ENCODE measurements around the gene CLASP1.

DNA sequence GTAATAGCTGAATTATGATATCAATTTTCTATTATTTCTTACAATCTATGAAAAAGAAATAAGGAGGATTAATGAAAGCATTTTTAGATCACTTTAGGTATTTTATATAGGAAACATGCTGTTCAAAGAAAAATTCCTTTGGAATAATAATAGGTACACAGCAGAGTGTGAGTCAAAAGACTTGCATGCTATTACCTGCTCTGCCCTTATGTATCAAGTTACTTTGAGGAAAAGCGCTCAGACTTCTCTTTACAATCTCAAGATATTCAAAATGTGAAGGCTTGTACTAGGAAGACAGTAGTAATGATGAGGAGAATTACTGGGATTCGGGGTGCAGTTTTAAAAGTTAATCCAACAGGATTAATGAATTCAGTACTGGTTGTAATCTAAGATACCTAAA is 147.7 kb downstream of the CLASP1 start:
- TF ChIP-seq CTCF (IDR thresholded peaks at IDR 0.05; ENCODE audit: poor library complexity) (no peak), EZH2 (IDR thresholded peaks at IDR 0.05; ENCODE audit: borderline replicate concordance) (no peak), EZH2phosphoT487 (IDR thresholded peaks at IDR 0.05; ENCODE audit: low read depth, severe bottlenecking, unreplicated experiment) (no peak)

All from hepatocyte (in vitro differentiated cells).